Measurements from ENCODE around the gene NT5C3A.

Gene NT5C3A

DNA sequence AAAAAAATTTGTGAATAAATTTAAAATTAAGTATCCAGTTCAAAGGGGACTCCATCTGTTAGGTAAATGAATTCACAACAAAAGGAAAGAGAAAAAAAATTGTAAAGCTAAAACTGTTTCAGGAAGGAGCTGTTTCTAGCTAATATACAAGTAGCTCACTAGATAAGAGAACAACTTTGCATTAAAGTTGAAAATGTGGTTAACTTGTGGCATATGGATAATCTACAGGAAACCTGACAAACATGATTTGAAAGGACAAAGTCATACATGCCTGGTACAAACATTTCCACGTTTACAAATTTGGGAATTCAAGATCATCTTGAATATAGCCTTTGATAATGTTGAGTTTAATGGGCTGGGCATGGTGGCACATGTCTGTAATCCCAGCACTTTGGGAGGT, 8.9 kb downstream of the NT5C3A start:
- no peak overlapping the region for H2BK5ac ChIP-seq (ENCODE audit: low read length)
- no peak overlapping the region for H3K4me3 ChIP-seq (ENCODE audit: low read length)
- H2BK120ac ChIP-seq (ENCODE audit: low read depth, low read length), result no peak overlapping the region
- no peak overlapping the region for H3K9ac ChIP-seq (ENCODE audit: low read length)
- no peak overlapping the region for H3K4ac ChIP-seq (ENCODE audit: low read depth, low read length)
- peaks cover 2% of the 10 kb centered on the region for H3K79me1 ChIP-seq (ENCODE audit: low read length)
- no peak overlapping the region for H3K18ac ChIP-seq (ENCODE audit: low read length)
- no CpG with 5 or more reads among the region's 1 CpG for WGBS (ENCODE audit: extremely low coverage, insufficient coverage, low lambda C conversion rate)
- peaks cover 27% of the 10 kb centered on the region for H3K79me2 ChIP-seq (ENCODE audit: control insufficient read depth, insufficient read depth, low read length)
- H3K56ac ChIP-seq (ENCODE audit: low read length), result no peak overlapping the region
- no peaks in the 10 kb centered on the region for H3K27me3 ChIP-seq (ENCODE audit: insufficient read depth, low read length, poor library complexity)
- no peak overlapping the region for H4K5ac ChIP-seq (ENCODE audit: low read length)
- no peak for DNase-seq
- H3K23ac ChIP-seq (ENCODE audit: low read length), result no peak overlapping the region
- H2AK5ac ChIP-seq (ENCODE audit: low read length), result no peak overlapping the region
- H3K4me1 ChIP-seq (ENCODE audit: control insufficient read depth, low read depth, low read length), result no peaks in the 10 kb centered on the region
- no peak overlapping the region for H2BK15ac ChIP-seq (replicated peaks; ENCODE audit: low read depth)
- no peak overlapping the region for H3K4me2 ChIP-seq (ENCODE audit: low read length)
- H4K8ac ChIP-seq (ENCODE audit: low read depth, low read length), result no peak overlapping the region
- no peak overlapping the region for H3K27ac ChIP-seq (ENCODE audit: low read depth, low read length)
- H3K36me3 ChIP-seq (ENCODE audit: control insufficient read depth, insufficient read depth, low read length), result no peaks in the 10 kb centered on the region

- H3K18ac ChIP-seq (ENCODE audit: low read length), result no peak overlapping the region
- no peak overlapping the region for H3K4me2 ChIP-seq (ENCODE audit: low read length)
- DNase-seq, result peak; percentile 47
- no peak overlapping the region for H3K4me3 ChIP-seq (ENCODE audit: low read length)
- H4K5ac ChIP-seq (ENCODE audit: low read length), result no peak overlapping the region
- no peak overlapping the region for H3K27ac ChIP-seq (ENCODE audit: low read depth, low read length)
- H3K9ac ChIP-seq (ENCODE audit: low read length), result no peak overlapping the region
- H4K8ac ChIP-seq (ENCODE audit: low read depth, low read length), result no peak overlapping the region
- H3K79me1 ChIP-seq (ENCODE audit: low read length), result peaks cover 4% of the 10 kb centered on the region
- H2BK120ac ChIP-seq (ENCODE audit: low read depth, low read length), result no peak overlapping the region
- no peak overlapping the region for H2BK5ac ChIP-seq (ENCODE audit: low read length)
- no peaks in the 10 kb centered on the region for H3K4me1 ChIP-seq (ENCODE audit: control insufficient read depth, low read depth, low read length)
- H2AK5ac ChIP-seq (ENCODE audit: low read length), result no peak overlapping the region
- H3K56ac ChIP-seq (ENCODE audit: low read length), result no peak overlapping the region
- no peaks in the 10 kb centered on the region for H3K36me3 ChIP-seq (ENCODE audit: control insufficient read depth, insufficient read depth, low read length)
- no CpG with 5 or more reads among the region's 1 CpG for whole genome bisulfite sequencing (ENCODE audit: extremely low coverage, insufficient coverage, low lambda C conversion rate)
- H3K4ac ChIP-seq (ENCODE audit: low read depth, low read length), result no peak overlapping the region
- peaks cover 20% of the 10 kb centered on the region for H3K79me2 ChIP-seq (ENCODE audit: control insufficient read depth, insufficient read depth, low read length)
- H3K27me3 ChIP-seq (ENCODE audit: insufficient read depth, low read length, poor library complexity), result no peaks in the 10 kb centered on the region
- H2BK15ac ChIP-seq (replicated peaks; ENCODE audit: low read depth), result no peak overlapping the region
- no peak overlapping the region for H3K23ac ChIP-seq (ENCODE audit: low read length)
Observed at GRCh38 chr7:33050535-33051318, 11.8 kb downstream of the NT5C3A start.

DNA sequence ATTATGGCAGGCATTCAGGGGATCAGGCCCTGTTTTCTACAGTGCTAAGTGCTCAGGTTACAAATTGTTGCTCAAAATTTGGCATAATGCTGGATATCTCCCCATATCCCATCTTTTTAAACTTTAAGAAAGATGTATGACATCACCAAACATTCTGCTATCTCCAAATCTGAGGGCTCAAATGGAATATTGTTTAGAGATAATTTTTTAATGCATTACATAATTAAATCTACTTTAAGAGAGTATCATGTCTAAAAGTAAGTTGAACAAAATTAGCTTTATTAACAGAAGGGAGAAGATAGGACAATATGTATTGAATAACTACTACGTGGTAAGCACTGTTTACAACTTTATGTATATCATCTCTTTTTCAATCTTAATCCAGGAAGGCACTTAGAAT, 13.9 kb downstream of the NT5C3A start:
- no peak overlapping the region for H3K18ac ChIP-seq (ENCODE audit: low read length)
- no peak overlapping the region for H4K5ac ChIP-seq (ENCODE audit: low read length)
- no peak overlapping the region for H4K8ac ChIP-seq (ENCODE audit: low read depth, low read length)
- H3K79me1 ChIP-seq (ENCODE audit: low read length), result peaks cover 4% of the 10 kb centered on the region
- no peaks in the 10 kb centered on the region for H3K27me3 ChIP-seq (ENCODE audit: insufficient read depth, low read length, poor library complexity)
- no peak overlapping the region for H3K56ac ChIP-seq (ENCODE audit: low read length)
- no peak overlapping the region for H3K27ac ChIP-seq (ENCODE audit: low read depth, low read length)
- H2BK120ac ChIP-seq (ENCODE audit: low read depth, low read length), result no peak overlapping the region
- H3K4ac ChIP-seq (ENCODE audit: low read depth, low read length), result no peak overlapping the region
- no peak for DNase-seq
- no CpG with 5 or more reads among the region's 1 CpG for WGBS (ENCODE audit: extremely low coverage, insufficient coverage, low lambda C conversion rate)
- no peak overlapping the region for H3K4me2 ChIP-seq (ENCODE audit: low read length)
- H3K4me1 ChIP-seq (ENCODE audit: control insufficient read depth, low read depth, low read length), result no peaks in the 10 kb centered on the region
- no peak overlapping the region for H2BK15ac ChIP-seq (replicated peaks; ENCODE audit: low read depth)
- peaks cover 14% of the 10 kb centered on the region for H3K79me2 ChIP-seq (ENCODE audit: control insufficient read depth, insufficient read depth, low read length)
- no peaks in the 10 kb centered on the region for H3K36me3 ChIP-seq (ENCODE audit: control insufficient read depth, insufficient read depth, low read length)
- H3K4me3 ChIP-seq (ENCODE audit: low read length), result no peak overlapping the region
- no peak overlapping the region for H2AK5ac ChIP-seq (ENCODE audit: low read length)
- H3K9ac ChIP-seq (ENCODE audit: low read length), result no peak overlapping the region
- H3K23ac ChIP-seq (ENCODE audit: low read length), result no peak overlapping the region
- H2BK5ac ChIP-seq (ENCODE audit: low read length), result no peak overlapping the region

DNA sequence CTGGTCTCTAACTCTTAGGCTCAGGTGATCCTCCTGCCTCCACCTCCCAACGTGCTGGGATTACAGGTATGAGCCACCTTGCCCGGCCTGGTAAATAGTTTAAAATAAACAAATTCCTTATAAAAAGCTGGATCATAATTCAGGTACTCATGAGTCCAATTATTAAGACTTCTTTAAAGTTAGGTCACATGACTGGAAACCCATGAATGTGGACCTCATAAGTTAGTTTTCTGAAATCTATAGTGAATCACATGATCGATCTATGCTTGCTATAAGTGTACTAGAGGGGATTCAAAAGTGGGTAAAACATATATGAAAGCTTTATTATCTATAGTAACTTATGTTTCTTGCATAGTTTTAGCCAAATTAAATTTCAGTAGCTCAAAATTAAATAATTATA, 14.3 kb downstream of the NT5C3A start:
- peaks cover 18% of the 10 kb centered on the region for H3K79me2 ChIP-seq (ENCODE audit: control insufficient read depth, insufficient read depth, low read length)
- no peak overlapping the region for H3K4me2 ChIP-seq (ENCODE audit: low read length)
- no peaks in the 10 kb centered on the region for H3K36me3 ChIP-seq (ENCODE audit: control insufficient read depth, insufficient read depth, low read length)
- H3K18ac ChIP-seq (ENCODE audit: low read length), result no peak overlapping the region
- H2BK15ac ChIP-seq (replicated peaks; ENCODE audit: low read depth), result no peak overlapping the region
- no peak overlapping the region for H2BK120ac ChIP-seq (ENCODE audit: low read depth, low read length)
- no peak overlapping the region for H3K4ac ChIP-seq (ENCODE audit: low read depth, low read length)
- H2BK5ac ChIP-seq (ENCODE audit: low read length), result no peak overlapping the region
- WGBS (ENCODE audit: extremely low coverage, insufficient coverage, low lambda C conversion rate), result no CpG with 5 or more reads among the region's 3 CpGs
- H3K27me3 ChIP-seq (ENCODE audit: insufficient read depth, low read length, poor library complexity), result no peaks in the 10 kb centered on the region
- H3K4me1 ChIP-seq (ENCODE audit: control insufficient read depth, low read depth, low read length), result no peaks in the 10 kb centered on the region
- no peak overlapping the region for H3K9ac ChIP-seq (ENCODE audit: low read length)
- H3K23ac ChIP-seq (ENCODE audit: low read length), result no peak overlapping the region
- no peak for DNase-seq
- H4K5ac ChIP-seq (ENCODE audit: low read length), result no peak overlapping the region
- no peak overlapping the region for H2AK5ac ChIP-seq (ENCODE audit: low read length)
- H3K56ac ChIP-seq (ENCODE audit: low read length), result no peak overlapping the region
- H3K27ac ChIP-seq (ENCODE audit: low read depth, low read length), result no peak overlapping the region
- H3K4me3 ChIP-seq (ENCODE audit: low read length), result no peak overlapping the region
- no peak overlapping the region for H4K8ac ChIP-seq (ENCODE audit: low read depth, low read length)
- H3K79me1 ChIP-seq (ENCODE audit: low read length), result peaks cover 7% of the 10 kb centered on the region

GRCh38 chr7:33044986-33045385, 17.6 kb downstream of the NT5C3A start:
- Histone ChIP-seq H2BK5ac (ENCODE audit: low read length) (no peak overlapping the region), H3K79me2 (ENCODE audit: control insufficient read depth, insufficient read depth, low read length) (peaks cover 18% of the 10 kb centered on the region), H3K27ac (ENCODE audit: low read depth, low read length) (no peak overlapping the region), H3K9ac (ENCODE audit: low read length) (no peak overlapping the region), H3K56ac (ENCODE audit: low read length) (no peak overlapping the region), H3K4me2 (ENCODE audit: low read length) (no peak overlapping the region), H3K36me3 (ENCODE audit: control insufficient read depth, insufficient read depth, low read length) (no peaks in the 10 kb centered on the region), H3K4me3 (ENCODE audit: low read length) (no peak overlapping the region), H3K18ac (ENCODE audit: low read length) (no peak overlapping the region), H2AK5ac (ENCODE audit: low read length) (no peak overlapping the region), H2BK15ac (replicated peaks; ENCODE audit: low read depth) (no peak overlapping the region), H3K27me3 (ENCODE audit: insufficient read depth, low read length, poor library complexity) (no peaks in the 10 kb centered on the region), H3K23ac (ENCODE audit: low read length) (no peak overlapping the region), H4K8ac (ENCODE audit: low read depth, low read length) (no peak overlapping the region), H3K79me1 (ENCODE audit: low read length) (peaks cover 8% of the 10 kb centered on the region), H3K4ac (ENCODE audit: low read depth, low read length) (no peak overlapping the region), H4K5ac (ENCODE audit: low read length) (no peak overlapping the region), H3K4me1 (ENCODE audit: control insufficient read depth, low read depth, low read length) (no peaks in the 10 kb centered on the region), H2BK120ac (ENCODE audit: low read depth, low read length) (no peak overlapping the region)
- no peak for DNase-seq
- WGBS (ENCODE audit: extremely low coverage, insufficient coverage, low lambda C conversion rate), result no CpG with 5 or more reads among the region's 2 CpGs

DNA sequence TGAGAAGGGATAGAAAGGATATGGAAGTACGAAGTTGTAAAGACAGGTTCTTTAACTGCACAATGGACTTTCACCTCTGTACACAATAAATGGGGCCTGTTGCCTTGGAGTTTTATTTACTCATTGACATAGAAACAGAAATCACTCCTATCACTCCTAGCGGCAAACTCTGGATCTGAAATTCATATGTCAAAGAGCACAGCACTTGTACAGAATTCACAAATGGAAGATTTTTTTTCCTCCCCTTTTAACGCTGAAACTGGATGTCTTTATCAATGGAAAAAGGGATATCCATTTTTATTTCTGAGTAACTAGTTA, 18.2 kb downstream of the NT5C3A start:
- no peak overlapping the region for H3K4ac ChIP-seq (ENCODE audit: low read depth, low read length)
- no peak overlapping the region for H2BK5ac ChIP-seq (ENCODE audit: low read length)
- no peak overlapping the region for H3K4me3 ChIP-seq (ENCODE audit: low read length)
- peaks cover 8% of the 10 kb centered on the region for H3K79me1 ChIP-seq (ENCODE audit: low read length)
- no peak overlapping the region for H3K56ac ChIP-seq (ENCODE audit: low read length)
- H3K27ac ChIP-seq (ENCODE audit: low read depth, low read length), result no peak overlapping the region
- no CpG with 5 or more reads among the region's 3 CpGs for WGBS (ENCODE audit: extremely low coverage, insufficient coverage, low lambda C conversion rate)
- H3K79me2 ChIP-seq (ENCODE audit: control insufficient read depth, insufficient read depth, low read length), result peaks cover 18% of the 10 kb centered on the region
- H3K4me2 ChIP-seq (ENCODE audit: low read length), result no peak overlapping the region
- no peak overlapping the region for H2BK15ac ChIP-seq (replicated peaks; ENCODE audit: low read depth)
- H3K4me1 ChIP-seq (ENCODE audit: control insufficient read depth, low read depth, low read length), result no peaks in the 10 kb centered on the region
- no peak for DNase-seq
- H4K8ac ChIP-seq (ENCODE audit: low read depth, low read length), result no peak overlapping the region
- H3K36me3 ChIP-seq (ENCODE audit: control insufficient read depth, insufficient read depth, low read length), result no peaks in the 10 kb centered on the region
- H3K18ac ChIP-seq (ENCODE audit: low read length), result no peak overlapping the region
- no peak overlapping the region for H2AK5ac ChIP-seq (ENCODE audit: low read length)
- no peak overlapping the region for H3K23ac ChIP-seq (ENCODE audit: low read length)
- no peaks in the 10 kb centered on the region for H3K27me3 ChIP-seq (ENCODE audit: insufficient read depth, low read length, poor library complexity)
- H2BK120ac ChIP-seq (ENCODE audit: low read depth, low read length), result no peak overlapping the region
- H4K5ac ChIP-seq (ENCODE audit: low read length), result no peak overlapping the region
- H3K9ac ChIP-seq (ENCODE audit: low read length), result no peak overlapping the region
